Measurements from ENCODE around the gene VPS72. TPM values are rescaled to one million over a fixed set of nuclear protein-coding genes. Genes with fewer than 3 reads are reported as not detected.
"Not testable (repeated sequence)": the region's sequence is repeated elsewhere in the genome, so short reads cannot be mapped to it uniquely, and the experiment has no call there.

Gene VPS72
- total RNA-seq, 1 experiment from 2014 or later: 80.1 TPM

GRCh38 chr1:151193856-151194255 is 3.9 kb upstream of the VPS72 start:
- H3K9me3 ChIP-seq: no peaks in the 10 kb centered on the region
- ChIA-PET POLR2A (no interaction called here), CTCF (no interaction called here)
- no TSS peak for BruUV-seq (replicated peaks)
- peaks cover 34% of the 10 kb centered on the region for H3K36me3 Mint-ChIP-seq (ENCODE audit: insufficient read depth, unreplicated experiment)
- H3K36me3 ChIP-seq (ENCODE audit: control insufficient read depth, insufficient read depth, low read length): no peaks in the 10 kb centered on the region
- no peak overlapping the region for H3K4me3 ChIP-seq (ENCODE audit: low read depth, low read length)
- intact Hi-C loops (cut with micrococcal nuclease; ENCODE audit: unreplicated experiment): no loop called here
- DNase-seq: no peak
- peaks cover 8% of the 10 kb centered on the region; the same call in 1 of the 2 replicates for H3K4me1 ChIP-seq
- no peak for TF ChIP-seq CTCF (IDR thresholded peaks at IDR 0.05; ENCODE audit: insufficient read depth in 1 of 2, low read depth in 1 of 2, low read length in 1 of 2, severe bottlenecking in 1 of 2, unreplicated experiment in 1 of 2)
- H3K4me1 Mint-ChIP-seq (ENCODE audit: low read depth, unreplicated experiment): peaks cover 8% of the 10 kb centered on the region
- H3K27me3 ChIP-seq (replicated peaks; ENCODE audit: control insufficient read depth, insufficient read depth, low read length): no peaks in the 10 kb centered on the region
- no peak overlapping the region for H3K27ac Mint-ChIP-seq (ENCODE audit: unreplicated experiment)
- H3K9me3 Mint-ChIP-seq (ENCODE audit: unreplicated experiment): no peaks in the 10 kb centered on the region
- no peak overlapping the region for H3K4me3 Mint-ChIP-seq (ENCODE audit: unreplicated experiment)
- no peaks in the 10 kb centered on the region for H3K27me3 Mint-ChIP-seq (ENCODE audit: insufficient read depth, unreplicated experiment)

GRCh38 chr1:151193304-151193703 is 3.3 kb upstream of the VPS72 start:
- no peaks in the 10 kb centered on the region for H3K9me3 ChIP-seq
- ChIA-PET CTCF (no interaction called here), POLR2A (no interaction called here)
- Mint-ChIP-seq H3K27me3 (ENCODE audit: insufficient read depth, unreplicated experiment) (no peaks in the 10 kb centered on the region), H3K27ac (ENCODE audit: unreplicated experiment) (no peak overlapping the region), H3K9me3 (ENCODE audit: unreplicated experiment) (no peaks in the 10 kb centered on the region), H3K4me1 (ENCODE audit: low read depth, unreplicated experiment) (peaks cover 13% of the 10 kb centered on the region), H3K36me3 (ENCODE audit: insufficient read depth, unreplicated experiment) (peaks cover 31% of the 10 kb centered on the region), H3K4me3 (ENCODE audit: unreplicated experiment) (no peak overlapping the region)
- H3K4me1 ChIP-seq: peaks cover 13% of the 10 kb centered on the region; the same call in 1 of the 2 replicates
- no peaks in the 10 kb centered on the region for H3K36me3 ChIP-seq (ENCODE audit: control insufficient read depth, insufficient read depth, low read length)
- intact Hi-C loops (cut with micrococcal nuclease; ENCODE audit: unreplicated experiment): no loop called here
- no peak for TF ChIP-seq CTCF (IDR thresholded peaks at IDR 0.05; ENCODE audit: insufficient read depth in 1 of 2, low read depth in 1 of 2, low read length in 1 of 2, severe bottlenecking in 1 of 2, unreplicated experiment in 1 of 2)
- H3K27me3 ChIP-seq (replicated peaks; ENCODE audit: control insufficient read depth, insufficient read depth, low read length): no peaks in the 10 kb centered on the region
- no peak overlapping the region for H3K4me3 ChIP-seq (ENCODE audit: low read depth, low read length)
- BruUV-seq (replicated peaks): no TSS peak
- DNase-seq: no peak

- intact Hi-C loops (cut with micrococcal nuclease; ENCODE audit: unreplicated experiment): no loop called here
- no peaks in the 10 kb centered on the region for H3K36me3 ChIP-seq (ENCODE audit: control insufficient read depth, insufficient read depth, low read length)
- ChIA-PET CTCF (interaction anchor here (1.3 kb wide), 1 partner anchor 90 kb away, joined by 4 read pairs; no protein-coding TSS in a partner anchor), POLR2A (interaction anchor here (0.7 kb wide), 1 partner anchor 26 kb away, joined by 6 read pairs; no protein-coding TSS in a partner anchor)
- no peaks in the 10 kb centered on the region for H3K9me3 ChIP-seq
- H3K36me3 Mint-ChIP-seq (ENCODE audit: insufficient read depth, unreplicated experiment): peaks cover 22% of the 10 kb centered on the region
- BruUV-seq (replicated peaks): no TSS peak
- no peak for DNase-seq
- no peak overlapping the region for H3K4me3 Mint-ChIP-seq (ENCODE audit: unreplicated experiment)
- no peaks in the 10 kb centered on the region for H3K27me3 Mint-ChIP-seq (ENCODE audit: insufficient read depth, unreplicated experiment)
- H3K4me1 Mint-ChIP-seq (ENCODE audit: low read depth, unreplicated experiment): peaks cover 8% of the 10 kb centered on the region
- H3K9me3 Mint-ChIP-seq (ENCODE audit: unreplicated experiment): no peaks in the 10 kb centered on the region
- H3K27me3 ChIP-seq (replicated peaks; ENCODE audit: control insufficient read depth, insufficient read depth, low read length): no peaks in the 10 kb centered on the region
- H3K27ac Mint-ChIP-seq (ENCODE audit: unreplicated experiment): no peak overlapping the region
- H3K4me1 ChIP-seq: peaks cover 13% of the 10 kb centered on the region; the same call in 1 of the 2 replicates
- H3K4me3 ChIP-seq (ENCODE audit: low read depth, low read length): no peak overlapping the region
- TF ChIP-seq CTCF (IDR thresholded peaks at IDR 0.05; ENCODE audit: insufficient read depth in 1 of 2, low read depth in 1 of 2, low read length in 1 of 2, severe bottlenecking in 1 of 2, unreplicated experiment in 1 of 2): no peak
Measured at GRCh38 chr1:151192047-151192446, 2.0 kb upstream of the VPS72 start.

- POLR2A ChIA-PET: interaction anchor here (1.2 to 1.4 kb wide), 2 partner anchors 22 to 492 kb away, joined by 3 to 9 read pairs; partner anchors contain the start of genes GOLPH3L, LYSMD1 and SCNM1
- BruUV-seq (replicated peaks); H3K36me3 ChIP-seq (ENCODE audit: control insufficient read depth, insufficient read depth, low read length); H3K9me3 Mint-ChIP-seq (ENCODE audit: unreplicated experiment); DNase-seq; H3K27me3 Mint-ChIP-seq (ENCODE audit: insufficient read depth, unreplicated experiment); intact Hi-C loops (cut with micrococcal nuclease; ENCODE audit: unreplicated experiment); H3K4me1 ChIP-seq; H3K4me1 Mint-ChIP-seq (ENCODE audit: low read depth, unreplicated experiment); H3K27me3 ChIP-seq (replicated peaks; ENCODE audit: control insufficient read depth, insufficient read depth, low read length); CTCF ChIA-PET; H3K9me3 ChIP-seq: not testable (repeated sequence)
- H3K4me3 ChIP-seq (ENCODE audit: low read depth, low read length): peak overlapping the region; percentile 48
- Mint-ChIP-seq H3K4me3 (ENCODE audit: unreplicated experiment) (peak overlapping the region; percentile 85), H3K27ac (ENCODE audit: unreplicated experiment) (peak overlapping the region; percentile 91), H3K36me3 (ENCODE audit: insufficient read depth, unreplicated experiment) (peaks cover 35% of the 10 kb centered on the region)
Measured at GRCh38 chr1:151188667-151189066, 1.3 kb downstream of the VPS72 start.
